Spleen (tissue), 11 donors: ENCODE results near the gene CCDC13. TPM values are rescaled to one million over a fixed set of nuclear protein-coding genes. Genes with fewer than 3 reads are reported as not detected.

Source experiments
- DNase-seq: peaks from one replicate; pipeline ENCODE4 v3.0.0-alpha.2; 2020
- H3K27ac ChIP-seq, 8 donors: fragments of 200-600 bp; sonication (generic) in 7 of 8; 1 replicate in 4 of 8; 2 replicates in 4 of 8; pipeline versions ENCODE4 v1.5.0 to v1.8.0; 2016 to 2021; ENCODE audit warnings: inconsistent platforms in 4 of 8, mild to moderate bottlenecking in 4 of 8, moderate library complexity in 1 of 8
- H3K27me3 ChIP-seq, 7 donors: fragments of 200-600 bp; sonication (generic) in 6 of 7; replicated peaks in 1 of 7; 1 replicate in 4 of 7; 2 replicates in 3 of 7; pipeline versions ENCODE4 v1.5.0 to v1.8.0; 2016 to 2021; ENCODE audit warnings: inconsistent platforms in 3 of 7, mild to moderate bottlenecking in 1 of 7
- H3K36me3 ChIP-seq, 6 donors: fragments of 200-600 bp; sonication (generic) in 5 of 6; 1 replicate in 4 of 6; 2 replicates in 2 of 6; pipeline versions ENCODE4 v1.5.0 to v1.8.0; 2016 to 2021; ENCODE audit warnings: inconsistent platforms in 2 of 6
- H3K4me1 ChIP-seq, 6 donors: fragments of 200-600 bp; sonication (generic) in 5 of 6; 1 replicate in 3 of 6; 2 replicates in 3 of 6; pipeline versions ENCODE4 v1.5.0 to v1.8.0; 2016 to 2021; ENCODE audit warnings: inconsistent platforms in 3 of 6
- H3K4me3 ChIP-seq, 8 donors: fragments of 200-600 bp; sonication (generic) in 7 of 8; 1 replicate in 4 of 8; 2 replicates in 4 of 8; pipeline versions ENCODE4 v1.5.0 to v1.8.0; 2016 to 2021; ENCODE audit warnings: inconsistent platforms in 4 of 8, mild to moderate bottlenecking in 4 of 8, moderate library complexity in 2 of 8
- H3K9me3 ChIP-seq, 8 donors: fragments of 200-600 bp; sonication (generic) in 7 of 8; 1 replicate in 4 of 8; 2 replicates in 4 of 8; pipeline versions ENCODE4 v1.5.0 to v1.8.0; 2016 to 2021; ENCODE audit warnings: inconsistent platforms in 4 of 8
- CTCF ChIP-seq, 11 experiments: fragments of 200-600 bp in 7 of 11; fragments of 450-650 bp in 4 of 11; sonication (generic) in 4 of 11; IDR thresholded peaks in 8 of 11; conservative IDR thresholded peaks in 3 of 11; 1 replicate in 7 of 11; 2 replicates in 4 of 11; pipeline versions ENCODE4 v1.4.0 to v1.8.0; 2016 to 2021; ENCODE audit warnings: antibody characterized with exemption in 11 of 11, inconsistent platforms in 4 of 11, mild to moderate bottlenecking in 1 of 11
- POLR2A ChIP-seq, 3 donors: fragments of 450-650 bp; IDR thresholded peaks; one replicate each; pipeline ENCODE4 v1.5.1; 2017; ENCODE audit warnings: antibody characterized with exemption in 3 of 3, mild to moderate bottlenecking in 1 of 3
- POLR2AphosphoS5 ChIP-seq, 3 donors: sonication (generic); formaldehyde crosslinking; IDR thresholded peaks; one replicate each; pipeline ENCODE4 v1.5.1; 2017; ENCODE audit warnings: antibody characterized with exemption in 3 of 3
- WGBS, 5 donors: extraction: QIAGEN DNeasy Blood & Tissue Kit in 3 of 5; methylation state at CpG; one replicate each; pipeline versions ENCODE4 v1.1.5 to v1.1.7; 2013 to 2018; 5-methylcytosine and 5-hydroxymethylcytosine counted together
- intact Hi-C: fragments of 100-400 bp; cut with DNase I; formaldehyde crosslinking; loops from one replicate; pipeline ENCODE4 v1.15.0; 2023; ENCODE audit warnings: low total_unique reads
- polyA plus RNA-seq, 3 donors: library from polyadenylated mRNA; stranded (reverse); fragments of 200-250 nt; gene quantifications; one replicate each; pipeline ENCODE4 v1.2.1, GENCODE V29; 2013
- total RNA-seq, 7 donors: library from RNA; depleted of rRNA in 3 of 7; stranded (reverse); fragments of >200 nt in 3 of 7; fragmentation: NEBNext Ultra II Directional in 4 of 7; extraction: Animal tissue kit (Norgen Biotek cat#: 25700) in 4 of 7; gene quantifications; one replicate each; pipeline versions ENCODE4 v1.1.0 to v1.2.1, GENCODE V29; 2016 to 2021
- donor health status: healthy with polysubstance abuse.
- donor health status: DM: no; HTN: no; CAD: no; lungs with moderate emphysema.
- donor health status: DM: no; HTN: no; CAD: no.
- donor health status: Bipolar disorder and iron deficiency.
- donor health status: healthy.
- donor health status: DM: no; HTN: no; CAD: no.
- donor health status: DM: yes; HTN: yes; CAD: no.

The CCDC13 gene
- total and polyA plus RNA-seq, 10 donors: 0.51 to 3.7 (median 1.0) TPM

- no peak for DNase-seq
- H3K9me3 ChIP-seq: no peaks in the 10 kb centered on the region
- H3K27ac ChIP-seq: no peak overlapping the region
- TF ChIP-seq POLR2A (IDR thresholded peaks at IDR 0.05): no peak
- no peak for TF ChIP-seq POLR2AphosphoS5 (IDR thresholded peaks at IDR 0.05)
- no peak for TF ChIP-seq CTCF (IDR thresholded peaks at IDR 0.05 in 8 of 11, conservative IDR thresholded peaks at IDR 0.05 in 3 of 11)
- peaks cover 0 to 4% (median 0%) of the 10 kb centered on the region in 6 donors for H3K36me3 ChIP-seq
- intact Hi-C loops: no loop called here
- H3K4me1 ChIP-seq: peaks cover 0 to 11% (median 2%) of the 10 kb centered on the region in 6 donors
- no peak overlapping the region for H3K4me3 ChIP-seq
- H3K27me3 ChIP-seq: no peaks in the 10 kb centered on the region
- WGBS, 5 donors: 90 to 98% (median 95%) methylated on average over 6 of the region's 6 CpGs
These were observed 16.3 kb downstream of the CCDC13 start for GRCh38 chr3:42756681-42757213.

- DNase-seq: no peak
- H3K4me1 ChIP-seq: peaks cover 0 to 3% (median 0%) of the 10 kb centered on the region in 6 donors
- no peak overlapping the region for H3K27ac ChIP-seq
- H3K4me3 ChIP-seq: no peak overlapping the region
- no peaks in the 10 kb centered on the region for H3K27me3 ChIP-seq
- H3K9me3 ChIP-seq: no peaks in the 10 kb centered on the region
- H3K36me3 ChIP-seq: peaks cover 0 to 7% (median 0%) of the 10 kb centered on the region in 6 donors
- 73 to 85% (median 80%) methylated on average over 5 of the region's 5 CpGs for WGBS, 5 donors
- intact Hi-C loops: no loop called here
- TF ChIP-seq POLR2AphosphoS5 (IDR thresholded peaks at IDR 0.05) (no peak), CTCF (IDR thresholded peaks at IDR 0.05 in 8 of 11, conservative IDR thresholded peaks at IDR 0.05 in 3 of 11) (peak in 2 of 11 experiments; percentile 20 to 21)
These were observed 17.1 kb downstream of the CCDC13 start for GRCh38 chr3:42755681-42756578.

GRCh38 chr3:42753757-42754156 lies 19.3 kb downstream of the CCDC13 start:
- TF ChIP-seq POLR2A (IDR thresholded peaks at IDR 0.05): no peak
- TF ChIP-seq POLR2AphosphoS5 (IDR thresholded peaks at IDR 0.05): no peak
- no peak for TF ChIP-seq CTCF (IDR thresholded peaks at IDR 0.05 in 8 of 11, conservative IDR thresholded peaks at IDR 0.05 in 3 of 11)
- Histone ChIP-seq H3K9me3 (no peaks in the 10 kb centered on the region), H3K27me3 (no peaks in the 10 kb centered on the region), H3K4me3 (no peak overlapping the region), H3K36me3 (peaks cover 0 to 7% (median 0%) of the 10 kb centered on the region in 6 donors), H3K27ac (no peak overlapping the region), H3K4me1 (peaks cover 0 to 6% (median 0%) of the 10 kb centered on the region in 6 donors)
- WGBS, 5 donors: 78 to 88% (median 84%) methylated on average over 3 of the region's 3 CpGs
- no peak for DNase-seq
- intact Hi-C loops: no loop called here

GRCh38 chr3:42752961-42753360 lies 20.1 kb downstream of the CCDC13 start:
- no peaks in the 10 kb centered on the region for H3K9me3 ChIP-seq
- H3K27ac ChIP-seq: no peak overlapping the region
- no peak overlapping the region for H3K4me3 ChIP-seq
- H3K27me3 ChIP-seq: no peaks in the 10 kb centered on the region
- H3K4me1 ChIP-seq: peaks cover 0 to 6% (median 0%) of the 10 kb centered on the region in 6 donors
- TF ChIP-seq CTCF (IDR thresholded peaks at IDR 0.05 in 8 of 11, conservative IDR thresholded peaks at IDR 0.05 in 3 of 11) (no peak), POLR2A (IDR thresholded peaks at IDR 0.05) (no peak), POLR2AphosphoS5 (IDR thresholded peaks at IDR 0.05) (no peak)
- 91 to 93% (median 92%) methylated on average over 4 of the region's 4 CpGs for WGBS, 5 donors
- H3K36me3 ChIP-seq: peaks cover 0 to 7% (median 0%) of the 10 kb centered on the region in 6 donors
- intact Hi-C loops: no loop called here
- no peak for DNase-seq
